H1 (cell line): ENCODE results near the gene ZBTB42. TPM values are rescaled to one million over a fixed set of nuclear protein-coding genes. Genes with fewer than 3 reads are reported as not detected.

Source experiments
- EP300 ChIP-seq, 2 experiments: IDR thresholded peaks; 1 replicate in 1 of 2; 2 replicates in 1 of 2; pipeline ENCODE4 v1.6.1; 2011 to 2012; ENCODE audit warnings: low read depth in 2 of 2, low read length in 2 of 2, mild to moderate bottlenecking in 2 of 2, borderline replicate concordance in 1 of 2, inconsistent platforms in 1 of 2, moderate library complexity in 1 of 2
- JUN ChIP-seq: IDR thresholded peaks from 2 replicates; pipeline ENCODE4 v1.6.1; 2011; ENCODE audit warnings: low read depth, mild to moderate bottlenecking, improper control_type of control experiment, low read length
- TCF12 ChIP-seq: IDR thresholded peaks from 2 replicates; pipeline ENCODE4 v1.6.1; 2011; ENCODE audit warnings: low read depth, mild to moderate bottlenecking, low read length
- polyA plus RNA-seq, 7 experiments: library from polyadenylated mRNA; depleted of rRNA in 3 of 7; stranded (reverse) in 5 of 7; unstranded in 2 of 7; fragments of >200 nt in 5 of 7; fragments of 200-250 nt in 2 of 7; gene quantifications; 1 replicate in 5 of 7; 2 replicates in 1 of 7; 4 replicates in 1 of 7; pipeline versions ENCODE4 v1.2.1 to v1.2.3, GENCODE V29; 2011 to 2013; ENCODE audit warnings: missing spikeins in 2 of 7, mixed read lengths in 2 of 7
- total RNA-seq: library from RNA; stranded (reverse); fragmentation: NEBNext Ultra II Directional; extraction: Animal tissue kit (Norgen Biotek cat#: 25700); gene quantifications from 2 replicates; pipeline ENCODE4 v1.2.1, GENCODE V29; 2021

Gene ZBTB42
- total and polyA plus RNA-seq, 2 of the 8 experiments (the other 6 are each of a cell fraction or from before 2014, with no cell fraction given): 2.8 to 3.1 TPM

DNA sequence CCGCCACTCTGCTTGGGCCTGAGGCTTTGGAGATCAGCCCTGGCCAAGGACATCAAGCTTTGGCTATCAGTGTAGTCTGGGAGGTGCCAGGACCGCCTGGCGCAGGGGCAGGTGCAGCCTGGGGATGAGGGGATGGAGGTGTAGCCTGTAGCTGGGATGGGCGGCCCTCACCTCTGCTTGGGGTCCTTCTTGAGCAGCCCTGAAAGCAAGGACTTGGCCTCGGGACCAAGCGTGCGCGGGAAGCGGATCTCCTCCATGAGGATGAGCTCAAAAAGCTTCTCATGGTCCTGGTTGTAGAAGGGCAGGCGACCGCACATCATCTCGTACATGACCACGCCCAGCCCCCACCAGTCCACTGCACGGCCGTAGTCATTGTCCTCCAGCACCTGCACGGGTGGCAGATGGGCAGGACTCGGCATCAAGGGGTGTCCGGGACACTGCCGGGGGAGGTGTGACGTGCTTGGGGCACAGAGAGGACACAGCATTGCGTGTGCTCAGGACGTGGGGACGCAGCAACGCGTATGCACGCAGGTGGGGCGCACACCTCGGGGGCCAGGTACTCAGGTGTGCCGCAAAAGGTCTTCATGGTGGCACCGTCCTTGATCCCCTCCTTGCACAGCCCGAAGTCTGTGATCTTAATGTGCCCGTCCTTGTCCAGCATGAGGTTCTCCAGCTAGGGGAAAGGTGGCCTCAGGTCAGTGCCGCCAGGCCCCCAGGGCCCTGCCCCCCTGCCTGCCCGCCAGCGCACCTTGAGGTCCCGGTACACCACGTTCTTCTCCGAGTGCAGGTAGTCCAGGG is 28.0 kb upstream of the ZBTB42 start (continued):
- no peak for TF ChIP-seq EP300 (IDR thresholded peaks at IDR 0.05; ENCODE audit: borderline replicate concordance in 1 of 2, low read depth in 2 of 2, low read length in 2 of 2)
- no peak for TF ChIP-seq TCF12
- TF ChIP-seq JUN: no peak
